Activated CD8-positive, alpha-beta T cell treated with anti-CD3 and anti-CD28 coated beads for 36 hours (primary cell): Measurements from ENCODE around the gene CERS6. TPM values are rescaled to one million over a fixed set of nuclear protein-coding genes. Genes with fewer than 3 reads are reported as not detected.
"Not testable (repeated sequence)": the region's sequence is repeated elsewhere in the genome, so short reads cannot be mapped to it uniquely, and the experiment has no call there.

Source experiments
- ATAC-seq: fragments of 200-7000 bp; cut with Tn5 transposase; one replicate; pipeline ENCODE4 v1.10.0; 2021; ENCODE audit warnings: mild to moderate bottlenecking, moderate library complexity
- CTCF ChIA-PET: fragments of 350-600 bp; sonication (Branson Sonifier 250); formaldehyde crosslinking; loops from one replicate; lab custom pipeline; 2021; ENCODE audit warnings: antibody characterized with exemption; lab: Charles Lee
- POLR2A ChIA-PET: fragments of 350-600 bp; sonication (Branson Sonifier 250); formaldehyde crosslinking; loops from one replicate; lab custom pipeline; 2021; ENCODE audit warnings: antibody characterized with exemption; lab: Charles Lee
- DNase-seq: peaks from one replicate; pipeline ENCODE4 v3.0.0-alpha.2; 2020
- H3K27ac Mint-ChIP-seq: one replicate; pipeline ENCODE4 v1.8.0; 2021; ENCODE audit warnings: mild to moderate bottlenecking, mixed read lengths
- H3K27me3 Mint-ChIP-seq: one replicate; pipeline ENCODE4 v1.8.0; 2021; ENCODE audit warnings: mixed read lengths
- H3K36me3 Mint-ChIP-seq: one replicate; pipeline ENCODE4 v1.8.0; 2021; ENCODE audit warnings: low read depth, mixed read lengths
- H3K4me1 Mint-ChIP-seq: one replicate; pipeline ENCODE4 v1.8.0; 2021; ENCODE audit warnings: low read depth, mixed read lengths
- H3K4me3 Mint-ChIP-seq: one replicate; pipeline ENCODE4 v1.8.0; 2021; ENCODE audit warnings: mild to moderate bottlenecking, moderate library complexity, mixed read lengths
- H3K9me3 Mint-ChIP-seq: one replicate; pipeline ENCODE4 v1.8.0; 2021; ENCODE audit warnings: mixed read lengths
- CTCF ChIP-seq: fragments of 200-600 bp; IDR thresholded peaks from one replicate; pipeline ENCODE4 v1.8.0; 2022; ENCODE audit warnings: antibody characterized with exemption, mild to moderate bottlenecking
- intact Hi-C: fragments of 100-400 bp; cut with micrococcal nuclease; formaldehyde crosslinking; loops from one replicate; pipeline ENCODE4 v1.10.0; 2022
- total RNA-seq, 2 experiments: library from RNA; stranded (reverse); gene quantifications; one replicate each; pipeline ENCODE4 v1.2.3, GENCODE V29; 2021

Gene CERS6
- total RNA-seq, 2 experiments from 2014 or later, result 15.4 to 16.1 TPM

GRCh38 chr2:168787782-168788376 lies 331.8 kb downstream of the CERS6 start:
- intact Hi-C loops, result no loop called here
- H3K27me3 Mint-ChIP-seq, result no peaks in the 10 kb centered on the region
- no peak for TF ChIP-seq CTCF
- no peaks in the 10 kb centered on the region for H3K9me3 Mint-ChIP-seq
- CTCF ChIA-PET, result interaction anchor here (1.4 to 1.6 kb wide), 2 partner anchors 133 to 442 kb away, joined by 3 to 5 read pairs; no protein-coding TSS in a partner anchor
- no peaks in the 10 kb centered on the region for H3K4me1 Mint-ChIP-seq
- H3K27ac Mint-ChIP-seq, result no peak overlapping the region
- DNase-seq, result no peak
- ATAC-seq, result no peak
- no peaks in the 10 kb centered on the region for H3K36me3 Mint-ChIP-seq
- no peak overlapping the region for H3K4me3 Mint-ChIP-seq
- POLR2A ChIA-PET, result interaction anchor here (0.7 kb wide), 1 partner anchor 417 kb away, joined by 3 read pairs; no protein-coding TSS in a partner anchor

DNA sequence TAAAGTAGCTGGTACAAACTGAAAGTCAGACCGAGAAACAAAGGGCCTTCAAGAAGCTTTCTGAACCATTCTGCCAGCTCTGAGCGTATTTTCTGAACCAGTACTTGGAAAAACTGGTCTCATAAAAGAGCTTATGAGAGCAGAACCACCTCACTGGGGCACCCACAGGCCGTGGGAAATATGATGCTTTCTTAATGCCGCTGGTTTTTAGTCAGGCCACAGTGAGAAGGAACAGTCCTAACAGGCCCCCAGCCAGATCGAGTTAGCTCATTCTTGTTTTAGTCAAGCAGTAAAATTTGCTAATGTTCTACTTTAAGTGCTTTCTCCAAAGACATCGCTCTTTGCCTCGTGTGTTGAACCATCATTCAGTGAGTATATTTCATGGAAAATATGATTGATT lies 333.7 kb downstream of the CERS6 start:
- DNase-seq (no peak), ATAC-seq (no peak)
- Mint-ChIP-seq H3K27ac (no peak overlapping the region), H3K36me3 (no peaks in the 10 kb centered on the region), H3K4me1 (no peaks in the 10 kb centered on the region), H3K9me3 (no peaks in the 10 kb centered on the region), H3K4me3 (no peak overlapping the region), H3K27me3 (no peaks in the 10 kb centered on the region)
- ChIA-PET CTCF (interaction anchor here (0.5 kb wide), 1 partner anchor 137 kb away, joined by 3 read pairs; no protein-coding TSS in a partner anchor), POLR2A (no interaction called here)
- no peak for TF ChIP-seq CTCF
- intact Hi-C loops, result no loop called here

DNA sequence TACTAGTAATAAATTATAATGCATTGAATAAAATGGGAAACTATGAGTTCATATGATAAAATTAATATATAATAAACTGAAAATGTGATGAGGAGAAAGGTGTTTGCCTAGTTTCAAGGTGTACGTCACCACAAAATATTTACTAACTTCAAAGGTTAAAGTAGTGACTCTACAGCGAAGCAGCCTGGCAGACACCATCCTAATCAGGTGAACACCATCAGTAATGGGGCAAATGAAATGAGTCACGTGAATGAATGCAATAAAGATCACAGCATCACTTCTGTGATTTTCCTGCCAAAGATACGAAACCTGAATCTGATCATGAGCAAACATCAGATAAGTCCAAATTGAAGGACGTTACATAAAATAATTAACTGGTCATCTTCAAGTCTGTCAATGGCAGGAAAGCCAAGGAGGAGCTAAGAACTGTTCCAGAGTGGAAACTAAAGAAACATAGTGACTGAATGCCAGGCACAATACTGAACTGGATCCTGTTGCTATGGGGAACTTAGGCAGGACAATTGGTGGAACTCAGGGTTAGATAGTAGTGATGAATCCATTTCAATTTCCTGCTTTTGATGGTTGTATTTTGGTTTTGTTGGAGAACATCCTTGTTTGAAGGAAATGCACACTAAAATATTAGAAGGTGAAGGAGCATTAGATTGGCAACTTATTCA lies 334.3 kb downstream of the CERS6 start:
- CTCF ChIA-PET, result no interaction called here
- POLR2A ChIA-PET, result no interaction called here
- ATAC-seq, result no peak
- no peak overlapping the region for H3K27ac Mint-ChIP-seq
- no peaks in the 10 kb centered on the region for H3K9me3 Mint-ChIP-seq
- H3K36me3 Mint-ChIP-seq, result no peaks in the 10 kb centered on the region
- intact Hi-C loops, result no loop called here
- no peak for TF ChIP-seq CTCF
- no peaks in the 10 kb centered on the region for H3K27me3 Mint-ChIP-seq
- H3K4me1 Mint-ChIP-seq, result no peaks in the 10 kb centered on the region
- DNase-seq, result no peak
- no peak overlapping the region for H3K4me3 Mint-ChIP-seq

DNA sequence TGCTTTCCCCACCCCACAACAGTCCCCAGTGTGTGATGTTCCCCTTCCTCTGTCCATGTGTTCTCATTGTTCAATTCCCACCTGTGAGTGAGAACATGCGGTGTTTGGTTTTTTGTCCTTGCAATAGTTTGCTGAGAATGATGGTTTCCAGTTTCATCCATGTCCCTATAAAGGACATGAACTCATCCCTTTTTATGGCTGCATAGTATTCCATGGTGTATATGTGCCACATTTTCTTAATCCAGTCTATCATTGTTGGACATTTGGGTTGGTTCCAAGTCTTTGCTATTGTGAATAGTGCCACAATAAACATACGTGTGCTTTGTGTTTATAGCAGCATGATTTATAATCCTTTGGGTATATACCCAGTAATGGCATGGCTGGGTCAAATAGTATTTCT lies 335.1 kb downstream of the CERS6 start:
- H3K27me3 Mint-ChIP-seq, CTCF ChIA-PET: not testable (repeated sequence)

DNA sequence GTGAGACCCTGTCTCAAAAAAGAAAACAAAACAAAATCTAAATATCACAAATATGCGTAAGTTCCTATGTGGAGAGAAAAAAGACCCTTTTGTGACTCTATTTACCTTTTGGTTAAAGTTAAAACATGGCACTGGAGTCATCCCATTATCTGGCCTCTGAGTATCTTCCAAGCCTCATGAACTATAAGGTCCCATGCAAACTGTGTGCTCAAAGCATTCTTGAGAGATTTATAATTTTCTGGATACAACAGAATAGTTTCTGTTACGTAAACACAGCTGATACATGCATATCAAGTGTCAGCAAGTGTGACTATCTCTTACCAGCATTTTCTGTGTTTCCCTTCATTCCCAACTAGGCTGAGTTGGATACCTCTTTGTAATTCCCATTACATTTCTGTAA lies 337.5 kb downstream of the CERS6 start:
- TF ChIP-seq CTCF, result no peak
- DNase-seq, result no peak
- no peak overlapping the region for H3K27ac Mint-ChIP-seq
- intact Hi-C loops, result no loop called here
- H3K4me3 Mint-ChIP-seq, result no peak overlapping the region
- no peaks in the 10 kb centered on the region for H3K9me3 Mint-ChIP-seq
- H3K27me3 Mint-ChIP-seq, result no peaks in the 10 kb centered on the region
- ATAC-seq, result no peak
- H3K4me1 Mint-ChIP-seq, result no peaks in the 10 kb centered on the region
- POLR2A ChIA-PET, result no interaction called here
- CTCF ChIA-PET, result no interaction called here
- H3K36me3 Mint-ChIP-seq, result no peaks in the 10 kb centered on the region

More for the DNA sequence above, 335.1 kb downstream of the CERS6 start:
- H3K9me3 Mint-ChIP-seq, POLR2A ChIA-PET, ATAC-seq, H3K4me1 Mint-ChIP-seq, H3K27ac Mint-ChIP-seq, H3K4me3 Mint-ChIP-seq, intact Hi-C loops, H3K36me3 Mint-ChIP-seq, DNase-seq: not testable (repeated sequence)
